ENCODE data around the gene VIPR1. TPM values are rescaled to one million over a fixed set of nuclear protein-coding genes. Genes with fewer than 3 reads are reported as not detected.
A peak's percentile ranks its signal among the peaks of the same experiment; 100 is the strongest.

The VIPR1 gene
- total and polyA plus RNA-seq, 4 donors = 2.3 to 41.8 (median 14.6) TPM

DNA sequence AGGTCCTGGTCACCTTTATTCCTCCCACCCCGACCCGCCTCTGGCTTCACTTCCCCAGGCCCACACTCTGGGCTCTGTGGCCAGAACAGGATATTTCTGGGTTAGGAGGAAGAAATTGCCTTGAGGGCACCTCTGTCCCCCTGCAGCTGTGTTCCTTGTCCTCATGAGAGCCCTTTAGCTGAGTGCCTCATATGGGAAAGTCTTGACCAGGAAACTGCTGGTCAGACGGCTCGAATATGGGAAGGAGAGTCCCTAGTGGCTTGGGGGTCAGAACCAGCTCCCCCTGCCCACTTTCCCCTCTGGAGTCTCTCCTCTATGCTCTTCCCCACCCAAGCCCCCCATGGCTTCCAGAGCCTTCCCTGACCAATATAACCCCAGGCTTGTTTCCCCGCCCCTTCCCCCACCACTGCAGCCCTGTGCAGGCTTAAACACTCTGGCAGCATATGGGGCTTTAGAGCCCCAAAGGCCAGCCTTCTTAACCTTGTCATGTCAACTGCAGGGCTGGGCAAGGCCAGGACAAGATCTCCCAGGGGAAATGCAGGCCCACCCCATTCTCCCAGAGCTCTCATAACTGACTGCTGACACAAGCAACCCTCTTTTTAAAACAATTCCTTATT lies 42.9 kb downstream of the VIPR1 start:
- peak overlapping the region in 1 of 2 donors; percentile 52 for H3K27ac ChIP-seq (ENCODE audit: low read depth in 1 of 2, low read length in 2 of 2)
- no peak overlapping the region for H3K4me3 ChIP-seq (ENCODE audit: low read depth in 1 of 3, low read length in 3 of 3)
- H3K36me3 ChIP-seq (ENCODE audit: control insufficient read depth in 4 of 4, insufficient read depth in 3 of 4, low read depth in 1 of 4, low read length in 3 of 4) = no peaks in the 10 kb centered on the region
- H3K27me3 ChIP-seq (ENCODE audit: control insufficient read depth in 4 of 4, insufficient read depth in 4 of 4, low read length in 3 of 4) = no peaks in the 10 kb centered on the region
- TF ChIP-seq, protein P1, sequence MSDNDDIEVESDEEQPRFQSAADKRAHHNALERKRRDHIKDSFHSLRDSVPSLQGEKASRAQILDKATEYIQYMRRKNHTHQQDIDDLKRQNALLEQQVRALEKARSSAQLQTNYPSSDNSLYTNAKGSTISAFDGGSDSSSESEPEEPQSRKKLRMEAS (IDR thresholded peaks at IDR 0.05) = no peak
- TF ChIP-seq, protein P2, sequence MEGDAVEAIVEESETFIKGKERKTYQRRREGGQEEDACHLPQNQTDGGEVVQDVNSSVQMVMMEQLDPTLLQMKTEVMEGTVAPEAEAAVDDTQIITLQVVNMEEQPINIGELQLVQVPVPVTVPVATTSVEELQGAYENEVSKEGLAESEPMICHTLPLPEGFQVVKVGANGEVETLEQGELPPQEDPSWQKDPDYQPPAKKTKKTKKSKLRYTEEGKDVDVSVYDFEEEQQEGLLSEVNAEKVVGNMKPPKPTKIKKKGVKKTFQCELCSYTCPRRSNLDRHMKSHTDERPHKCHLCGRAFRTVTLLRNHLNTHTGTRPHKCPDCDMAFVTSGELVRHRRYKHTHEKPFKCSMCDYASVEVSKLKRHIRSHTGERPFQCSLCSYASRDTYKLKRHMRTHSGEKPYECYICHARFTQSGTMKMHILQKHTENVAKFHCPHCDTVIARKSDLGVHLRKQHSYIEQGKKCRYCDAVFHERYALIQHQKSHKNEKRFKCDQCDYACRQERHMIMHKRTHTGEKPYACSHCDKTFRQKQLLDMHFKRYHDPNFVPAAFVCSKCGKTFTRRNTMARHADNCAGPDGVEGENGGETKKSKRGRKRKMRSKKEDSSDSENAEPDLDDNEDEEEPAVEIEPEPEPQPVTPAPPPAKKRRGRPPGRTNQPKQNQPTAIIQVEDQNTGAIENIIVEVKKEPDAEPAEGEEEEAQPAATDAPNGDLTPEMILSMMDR (IDR thresholded peaks at IDR 0.05; ENCODE audit: low read depth, low read length, missing input control) = no peak
- TF ChIP-seq EGR1 (IDR thresholded peaks at IDR 0.05; ENCODE audit: low read depth in 2 of 2) (no peak), SP1 (IDR thresholded peaks at IDR 0.05) (no peak), JUND (IDR thresholded peaks at IDR 0.05) (no peak), RAD21 (IDR thresholded peaks at IDR 0.05) (no peak), FOXA1 (IDR thresholded peaks at IDR 0.05) (no peak), TAF1 (conservative IDR thresholded peaks at IDR 0.05) (no peak), RXRA (IDR thresholded peaks at IDR 0.05) (no peak), FOXA2 (IDR thresholded peaks at IDR 0.05) (no peak), HNF4G (IDR thresholded peaks at IDR 0.05) (no peak), HNF4A (conservative IDR thresholded peaks at IDR 0.05) (no peak)
- TF ChIP-seq, protein P3, sequence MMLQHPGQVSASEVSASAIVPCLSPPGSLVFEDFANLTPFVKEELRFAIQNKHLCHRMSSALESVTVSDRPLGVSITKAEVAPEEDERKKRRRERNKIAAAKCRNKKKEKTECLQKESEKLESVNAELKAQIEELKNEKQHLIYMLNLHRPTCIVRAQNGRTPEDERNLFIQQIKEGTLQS (IDR thresholded peaks at IDR 0.05) = no peak
- TF ChIP-seq, protein P4, sequence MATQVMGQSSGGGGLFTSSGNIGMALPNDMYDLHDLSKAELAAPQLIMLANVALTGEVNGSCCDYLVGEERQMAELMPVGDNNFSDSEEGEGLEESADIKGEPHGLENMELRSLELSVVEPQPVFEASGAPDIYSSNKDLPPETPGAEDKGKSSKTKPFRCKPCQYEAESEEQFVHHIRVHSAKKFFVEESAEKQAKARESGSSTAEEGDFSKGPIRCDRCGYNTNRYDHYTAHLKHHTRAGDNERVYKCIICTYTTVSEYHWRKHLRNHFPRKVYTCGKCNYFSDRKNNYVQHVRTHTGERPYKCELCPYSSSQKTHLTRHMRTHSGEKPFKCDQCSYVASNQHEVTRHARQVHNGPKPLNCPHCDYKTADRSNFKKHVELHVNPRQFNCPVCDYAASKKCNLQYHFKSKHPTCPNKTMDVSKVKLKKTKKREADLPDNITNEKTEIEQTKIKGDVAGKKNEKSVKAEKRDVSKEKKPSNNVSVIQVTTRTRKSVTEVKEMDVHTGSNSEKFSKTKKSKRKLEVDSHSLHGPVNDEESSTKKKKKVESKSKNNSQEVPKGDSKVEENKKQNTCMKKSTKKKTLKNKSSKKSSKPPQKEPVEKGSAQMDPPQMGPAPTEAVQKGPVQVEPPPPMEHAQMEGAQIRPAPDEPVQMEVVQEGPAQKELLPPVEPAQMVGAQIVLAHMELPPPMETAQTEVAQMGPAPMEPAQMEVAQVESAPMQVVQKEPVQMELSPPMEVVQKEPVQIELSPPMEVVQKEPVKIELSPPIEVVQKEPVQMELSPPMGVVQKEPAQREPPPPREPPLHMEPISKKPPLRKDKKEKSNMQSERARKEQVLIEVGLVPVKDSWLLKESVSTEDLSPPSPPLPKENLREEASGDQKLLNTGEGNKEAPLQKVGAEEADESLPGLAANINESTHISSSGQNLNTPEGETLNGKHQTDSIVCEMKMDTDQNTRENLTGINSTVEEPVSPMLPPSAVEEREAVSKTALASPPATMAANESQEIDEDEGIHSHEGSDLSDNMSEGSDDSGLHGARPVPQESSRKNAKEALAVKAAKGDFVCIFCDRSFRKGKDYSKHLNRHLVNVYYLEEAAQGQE (IDR thresholded peaks at IDR 0.05) = no peak
- TF ChIP-seq, protein P5, sequence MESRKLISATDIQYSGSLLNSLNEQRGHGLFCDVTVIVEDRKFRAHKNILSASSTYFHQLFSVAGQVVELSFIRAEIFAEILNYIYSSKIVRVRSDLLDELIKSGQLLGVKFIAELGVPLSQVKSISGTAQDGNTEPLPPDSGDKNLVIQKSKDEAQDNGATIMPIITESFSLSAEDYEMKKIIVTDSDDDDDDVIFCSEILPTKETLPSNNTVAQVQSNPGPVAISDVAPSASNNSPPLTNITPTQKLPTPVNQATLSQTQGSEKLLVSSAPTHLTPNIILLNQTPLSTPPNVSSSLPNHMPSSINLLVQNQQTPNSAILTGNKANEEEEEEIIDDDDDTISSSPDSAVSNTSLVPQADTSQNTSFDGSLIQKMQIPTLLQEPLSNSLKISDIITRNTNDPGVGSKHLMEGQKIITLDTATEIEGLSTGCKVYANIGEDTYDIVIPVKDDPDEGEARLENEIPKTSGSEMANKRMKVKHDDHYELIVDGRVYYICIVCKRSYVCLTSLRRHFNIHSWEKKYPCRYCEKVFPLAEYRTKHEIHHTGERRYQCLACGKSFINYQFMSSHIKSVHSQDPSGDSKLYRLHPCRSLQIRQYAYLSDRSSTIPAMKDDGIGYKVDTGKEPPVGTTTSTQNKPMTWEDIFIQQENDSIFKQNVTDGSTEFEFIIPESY (IDR thresholded peaks at IDR 0.05) = no peak
- WGBS = 61% methylated on average over 5 of the region's 5 CpGs
- H3K9me3 ChIP-seq (ENCODE audit: control insufficient read depth in 4 of 4, low read length in 3 of 4) = no peaks in the 10 kb centered on the region
- H3K9ac ChIP-seq (ENCODE audit: low read depth in 1 of 2, low read length in 2 of 2) = no peak overlapping the region
- H3K4me1 ChIP-seq (ENCODE audit: control insufficient read depth in 4 of 4, insufficient read depth in 4 of 4, low read length in 3 of 4) = peaks cover 7 to 35% (median 26%) of the 10 kb centered on the region in 4 donors
- DNase-seq (ENCODE audit: low spot score) = no peak
